GM21529 (cell line): ENCODE data around the gene ZNF724.
"Not testable (repeated sequence)": the region's sequence is repeated elsewhere in the genome, so short reads cannot be mapped to it uniquely, and the experiment has no call there.

ENCODE experiments used
- ATAC-seq: cut with Tn5 transposase; IDR thresholded peaks from one replicate; pipeline ENCODE4 v1.9.1; 2021; ENCODE audit not compliant: unreplicated experiment

The ZNF724 gene

GRCh38 chr19:23253256-23253655, 3.1 kb upstream of the ZNF724 start:
- ATAC-seq, result not testable (repeated sequence)

GRCh38 chr19:23241419-23241818, 8.8 kb downstream of the ZNF724 start:
- no peak for ATAC-seq

GRCh38 chr19:23222998-23223652, 27.1 kb downstream of the ZNF724 start:
- no peak for ATAC-seq

GRCh38 chr19:23203841-23204344, 46.3 kb downstream of the ZNF724 start:
- ATAC-seq, result no peak

GRCh38 chr19:23190341-23190740, 59.9 kb downstream of the ZNF724 start:
- ATAC-seq, result no peak

GRCh38 chr19:23183251-23183650, 66.9 kb downstream of the ZNF724 start:
- ATAC-seq, result no peak
